Endodermal cell (in vitro differentiated cells): Measurements from ENCODE around the gene ITPA. TPM values are rescaled to one million over a fixed set of nuclear protein-coding genes. Genes with fewer than 3 reads are reported as not detected.

ENCODE experiments used
- DNase-seq: peaks from one replicate; pipeline ENCODE4 v3.0.0-alpha.2; 2017
- H3K27ac ChIP-seq: 2 replicates; pipeline ENCODE4 v1.5.1; 2013; ENCODE audit warnings: mild to moderate bottlenecking, low read depth, low read length, moderate library complexity
- H3K27me3 ChIP-seq: 2 replicates; pipeline ENCODE4 v1.6.1; 2013; ENCODE audit warnings: mild to moderate bottlenecking, low read length, moderate library complexity; ENCODE audit not compliant: insufficient read depth, control insufficient read depth, poor library complexity, severe bottlenecking
- H3K36me3 ChIP-seq: 2 replicates; pipeline ENCODE4 v1.7.0; 2013; ENCODE audit warnings: mild to moderate bottlenecking, low read length, moderate library complexity; ENCODE audit not compliant: control insufficient read depth, insufficient read depth
- H3K4me1 ChIP-seq: one replicate; pipeline ENCODE4 v1.7.0; 2013; ENCODE audit warnings: low read length; ENCODE audit not compliant: control insufficient read depth, insufficient read depth
- H3K4me3 ChIP-seq: 2 replicates; pipeline ENCODE4 v1.5.1; 2013; ENCODE audit warnings: mild to moderate bottlenecking, low read length, moderate library complexity
- H3K9ac ChIP-seq: 2 replicates; pipeline ENCODE4 v1.6.1; 2013; ENCODE audit warnings: mild to moderate bottlenecking, low read length, moderate library complexity; ENCODE audit not compliant: poor library complexity, severe bottlenecking; ENCODE audit errors: extremely low read depth
- H3K9me3 ChIP-seq: 2 replicates; pipeline ENCODE4 v1.6.1; 2013; ENCODE audit warnings: mild to moderate bottlenecking, low read length, moderate library complexity; ENCODE audit not compliant: control insufficient read depth
- H3K27ac Mint-ChIP-seq: 2 replicates; pipeline ENCODE4 v1.8.0; 2020; ENCODE audit warnings: mixed read lengths
- H3K27me3 Mint-ChIP-seq: 2 replicates; pipeline ENCODE4 v1.8.0; 2021; ENCODE audit warnings: mild to moderate bottlenecking, mixed read lengths; ENCODE audit not compliant: insufficient read depth
- H3K36me3 Mint-ChIP-seq: 2 replicates; pipeline ENCODE4 v1.8.0; 2020; ENCODE audit warnings: low read depth, mixed read lengths
- H3K4me1 Mint-ChIP-seq: 2 replicates; pipeline ENCODE4 v1.8.0; 2020; ENCODE audit warnings: mixed read lengths
- H3K4me3 Mint-ChIP-seq: 2 replicates; pipeline ENCODE4 v1.8.0; 2020; ENCODE audit warnings: mild to moderate bottlenecking, moderate library complexity, mixed read lengths
- H3K9me3 Mint-ChIP-seq: 2 replicates; pipeline ENCODE4 v1.8.0; 2020; ENCODE audit warnings: mild to moderate bottlenecking, mixed read lengths
- CTCF ChIP-seq: fragments of 200-600 bp; sonication (generic); conservative IDR thresholded peaks from 2 replicates; pipeline ENCODE4 v1.5.0; 2021; ENCODE audit warnings: antibody characterized with exemption, mild to moderate bottlenecking
- WGBS, 2 experiments: methylation state at CpG; one replicate each; pipeline versions ENCODE4 v1.1.5 to v1.1.7; 2013; ENCODE audit warnings: missing lambda C conversion rate in 2 of 2, mixed read lengths in 1 of 2; ENCODE audit not compliant: insufficient coverage in 1 of 2, insufficient read length in 1 of 2; 5-methylcytosine and 5-hydroxymethylcytosine counted together
- total RNA-seq, 2 donors: library from RNA; stranded (reverse); fragmentation: NEBNext Ultra II Directional in 1 of 2; extraction: Animal tissue kit (Norgen Biotek cat#: 25700) in 1 of 2; gene quantifications; 2 replicates in 1 of 2; 3 replicates in 1 of 2; pipeline ENCODE4 v1.2.1, GENCODE V29; 2021

ITPA gene
- total RNA-seq, 2 donors from 2014 or later: 50.8 to 53.6 TPM

GRCh38 chr20:3233131-3233990 lies 24.1 kb downstream of the ITPA start:
- H3K27me3 ChIP-seq: peaks cover 31% of the 10 kb centered on the region
- peaks cover 27% of the 10 kb centered on the region for H3K27me3 Mint-ChIP-seq
- H3K4me1 Mint-ChIP-seq: no peaks in the 10 kb centered on the region

GRCh38 chr20:3233991-3234498 lies 24.7 kb downstream of the ITPA start:
- peaks cover 38% of the 10 kb centered on the region for H3K27me3 ChIP-seq
- H3K4me1 ChIP-seq: no peaks in the 10 kb centered on the region
- no peaks in the 10 kb centered on the region for H3K4me1 Mint-ChIP-seq
- H3K4me3 Mint-ChIP-seq: no peak overlapping the region
- DNase-seq: no peak
- no peak overlapping the region for H3K4me3 ChIP-seq
- peaks cover 4% of the 10 kb centered on the region for H3K36me3 Mint-ChIP-seq
- WGBS, 2 experiments: 93 to 96% methylated on average over 21 to 25 of the region's 25 CpGs
- no peak overlapping the region for H3K9ac ChIP-seq
- peaks cover 31% of the 10 kb centered on the region for H3K27me3 Mint-ChIP-seq
- TF ChIP-seq CTCF: no peak
- no peak overlapping the region for H3K27ac ChIP-seq
- H3K9me3 Mint-ChIP-seq: no peaks in the 10 kb centered on the region
- no peaks in the 10 kb centered on the region for H3K36me3 ChIP-seq
- H3K9me3 ChIP-seq: no peaks in the 10 kb centered on the region
- no peak overlapping the region for H3K27ac Mint-ChIP-seq

More at GRCh38 chr20:3233131-3233990, 24.1 kb downstream of the ITPA start:
- H3K27ac ChIP-seq: no peak overlapping the region
- DNase-seq: no peak
- peaks cover 6% of the 10 kb centered on the region for H3K36me3 Mint-ChIP-seq
- H3K4me1 ChIP-seq: no peaks in the 10 kb centered on the region
- H3K9ac ChIP-seq: no peak overlapping the region
- no peaks in the 10 kb centered on the region for H3K9me3 ChIP-seq
- H3K9me3 Mint-ChIP-seq: no peaks in the 10 kb centered on the region
- TF ChIP-seq CTCF: no peak
- H3K4me3 ChIP-seq: no peak overlapping the region
- 92 to 95% methylated on average over 26 to 32 of the region's 32 CpGs for WGBS, 2 experiments
- H3K36me3 ChIP-seq: no peaks in the 10 kb centered on the region
- H3K4me3 Mint-ChIP-seq: no peak overlapping the region
- no peak overlapping the region for H3K27ac Mint-ChIP-seq

DNA sequence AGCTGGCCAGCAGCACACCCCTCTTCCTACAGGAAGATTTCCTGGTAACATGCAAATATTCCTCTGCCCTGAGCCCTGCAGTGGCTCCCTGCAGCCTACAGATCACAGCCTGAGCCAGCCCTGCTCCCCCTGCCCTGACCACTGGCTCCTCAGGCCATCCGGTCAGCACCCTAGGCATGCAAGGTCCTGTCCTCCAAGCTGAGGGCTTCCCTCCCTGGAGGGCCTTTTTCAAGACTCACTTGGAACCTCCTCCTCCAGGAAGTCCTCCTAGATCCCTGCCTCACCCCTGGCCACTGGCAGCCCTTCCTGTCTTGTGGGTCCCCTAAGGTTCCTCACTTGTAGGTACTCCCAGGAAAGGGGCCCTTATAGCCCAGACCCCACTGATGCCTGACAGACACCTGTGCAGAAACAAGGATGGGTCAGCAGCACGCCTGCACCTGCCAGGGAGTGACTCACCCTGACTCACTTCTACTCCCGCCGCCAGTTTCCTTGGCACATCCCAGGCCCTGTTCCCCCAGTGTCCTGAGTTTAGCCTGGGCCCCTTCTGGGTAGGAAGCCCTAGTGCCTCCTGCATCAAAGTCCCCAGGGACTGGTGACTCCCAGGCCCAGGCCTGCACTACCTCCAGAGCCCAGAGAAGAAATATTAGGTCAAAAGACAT lies 26.5 kb downstream of the ITPA start:
- H3K27me3 Mint-ChIP-seq: peaks cover 47% of the 10 kb centered on the region
- no peak overlapping the region for H3K4me3 Mint-ChIP-seq

More for the DNA sequence above, 26.5 kb downstream of the ITPA start:
- H3K9me3 ChIP-seq: no peaks in the 10 kb centered on the region
- Mint-ChIP-seq H3K36me3 (peaks cover 3% of the 10 kb centered on the region), H3K4me1 (no peaks in the 10 kb centered on the region), H3K9me3 (no peaks in the 10 kb centered on the region), H3K27ac (no peak overlapping the region)
- peaks cover 56% of the 10 kb centered on the region for H3K27me3 ChIP-seq
- no peak overlapping the region for H3K4me3 ChIP-seq
- H3K4me1 ChIP-seq: no peaks in the 10 kb centered on the region
- H3K9ac ChIP-seq: no peak overlapping the region
- no peaks in the 10 kb centered on the region for H3K36me3 ChIP-seq
- no peak for DNase-seq
- no peak for TF ChIP-seq CTCF
- no peak overlapping the region for H3K27ac ChIP-seq
- WGBS, 2 experiments: 89 to 92% methylated on average over 4 of the region's 4 CpGs
